Gastrocnemius medialis (tissue), 4 donors: ENCODE data around the gene CACNA1G.

Experiments
- CTCF ChIP-seq, 5 experiments: fragments of 450-650 bp in 3 of 5; fragments of 200-600 bp in 2 of 5; sonication (generic) in 2 of 5; IDR thresholded peaks in 4 of 5; conservative IDR thresholded peaks in 1 of 5; 1 replicate in 4 of 5; 2 replicates in 1 of 5; pipeline ENCODE4 v1.5.1; 2016 to 2019; ENCODE audit warnings: antibody characterized with exemption in 5 of 5, mild to moderate bottlenecking in 3 of 5, moderate library complexity in 3 of 5
- POLR2A ChIP-seq, 2 donors: fragments of 450-650 bp; IDR thresholded peaks; one replicate each; pipeline ENCODE4 v1.6.1; 2017; ENCODE audit warnings: antibody characterized with exemption in 2 of 2, mild to moderate bottlenecking in 2 of 2, moderate library complexity in 2 of 2

DNA sequence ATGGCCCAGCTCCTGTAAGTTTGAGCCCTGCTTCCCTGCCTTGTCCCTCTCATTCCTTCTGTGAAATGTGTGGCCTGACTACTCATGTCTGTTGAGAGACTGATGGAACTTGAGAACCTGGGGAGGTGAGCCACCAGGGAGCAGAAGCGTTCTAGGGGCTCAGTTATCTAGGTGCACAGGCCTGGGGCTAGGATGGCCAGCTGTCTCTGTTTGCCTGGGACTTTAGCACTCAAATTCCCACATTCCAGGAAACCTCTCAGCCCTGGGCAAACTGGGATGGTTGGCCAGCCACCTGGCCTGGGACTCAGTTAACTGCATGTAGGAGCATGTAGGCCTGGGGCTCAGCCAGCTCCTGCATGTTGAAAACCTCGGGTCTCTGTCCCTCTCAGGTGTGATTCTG, 37.3 kb upstream of the CACNA1G start:
- TF ChIP-seq CTCF (IDR thresholded peaks at IDR 0.05 in 4 of 5, conservative IDR thresholded peaks at IDR 0.05 in 1 of 5) (no peak), POLR2A (IDR thresholded peaks at IDR 0.05) (no peak)
